Measurements from ENCODE around the gene TAF4B. TPM values are rescaled to one million over a fixed set of nuclear protein-coding genes. Genes with fewer than 3 reads are reported as not detected.
"Not testable (repeated sequence)": the region's sequence is repeated elsewhere in the genome, so short reads cannot be mapped to it uniquely, and the experiment has no call there.

Gene TAF4B
- 0.20 TPM for total RNA-seq

- DNase-seq (ENCODE audit: low spot score) (peak; percentile 78), ATAC-seq (peak; percentile 90)
These were observed at the start of gene TAF4B for GRCh38 chr18:26226229-26227050. Gene TAF4B (plus strand): TSS chr18:26226445. CDS start chr18:26226934, 489 bp downstream.

- ATAC-seq (no peak), DNase-seq (ENCODE audit: low spot score) (no peak)
These were observed 44.9 kb upstream of the TAF4B start for GRCh38 chr18:26181343-26181826.

- ATAC-seq (no peak), DNase-seq (ENCODE audit: low spot score) (no peak)
These were observed 42.7 kb upstream of the TAF4B start for GRCh38 chr18:26183395-26184112.

- no peak for DNase-seq (ENCODE audit: low spot score)
- no peak for ATAC-seq
These were observed 41.0 kb upstream of the TAF4B start for GRCh38 chr18:26185267-26185666.

- ATAC-seq (no peak), DNase-seq (ENCODE audit: low spot score) (no peak)
These were observed 35.7 kb upstream of the TAF4B start for GRCh38 chr18:26190506-26190905.

GRCh38 chr18:26192233-26192632 lies 34.0 kb upstream of the TAF4B start:
- ATAC-seq = no peak

GRCh38 chr18:26196605-26197004 lies 29.6 kb upstream of the TAF4B start:
- ATAC-seq = no peak

More at GRCh38 chr18:26192233-26192632, 34.0 kb upstream of the TAF4B start:
- DNase-seq (ENCODE audit: low spot score) = no peak

GRCh38 chr18:26202001-26202400 lies 24.2 kb upstream of the TAF4B start:
- DNase-seq (ENCODE audit: low spot score) = not testable (repeated sequence)

More at GRCh38 chr18:26196605-26197004, 29.6 kb upstream of the TAF4B start:
- DNase-seq (ENCODE audit: low spot score) = no peak

GRCh38 chr18:26205318-26205717 lies 20.9 kb upstream of the TAF4B start:
- ATAC-seq = no peak
- DNase-seq (ENCODE audit: low spot score) = no peak

More at GRCh38 chr18:26202001-26202400, 24.2 kb upstream of the TAF4B start:
- not testable (repeated sequence) for ATAC-seq

- DNase-seq (ENCODE audit: low spot score) (no peak), ATAC-seq (no peak)
These were observed 19.8 kb upstream of the TAF4B start for GRCh38 chr18:26206488-26206887.

- no peak for DNase-seq (ENCODE audit: low spot score)
- no peak for ATAC-seq
These were observed 18.3 kb upstream of the TAF4B start for GRCh38 chr18:26207937-26208336.

- DNase-seq (ENCODE audit: low spot score) (no peak), ATAC-seq (no peak)
These were observed 17.3 kb upstream of the TAF4B start for GRCh38 chr18:26208977-26209376.

- ATAC-seq (no peak), DNase-seq (ENCODE audit: low spot score) (no peak)
These were observed 16.1 kb upstream of the TAF4B start for GRCh38 chr18:26210147-26210546.

GRCh38 chr18:26215247-26215970 lies 10.8 kb upstream of the TAF4B start:
- DNase-seq (ENCODE audit: low spot score) = no peak
- no peak for ATAC-seq

GRCh38 chr18:26225022-26225693 lies 1.1 kb upstream of the TAF4B start:
- DNase-seq (ENCODE audit: low spot score) = no peak
- ATAC-seq = no peak

- DNase-seq (ENCODE audit: low spot score) = no peak
- no peak for ATAC-seq
These were observed 373 bp upstream of the TAF4B start for GRCh38 chr18:26225915-26226228.

- no peak for ATAC-seq
- no peak for DNase-seq (ENCODE audit: low spot score)
These were observed 916 bp downstream of the TAF4B start for GRCh38 chr18:26227051-26227670.

GRCh38 chr18:26228562-26229260 lies 2.5 kb downstream of the TAF4B start:
- ATAC-seq = no peak
- no peak for DNase-seq (ENCODE audit: low spot score)

- no peak for DNase-seq (ENCODE audit: low spot score)
- ATAC-seq = no peak
These were observed 4.3 kb downstream of the TAF4B start for GRCh38 chr18:26230497-26230896.

- no peak for ATAC-seq
These were observed 7.0 kb downstream of the TAF4B start for GRCh38 chr18:26233208-26233607.

More at GRCh38 chr18:26233208-26233607, 7.0 kb downstream of the TAF4B start:
- no peak for DNase-seq (ENCODE audit: low spot score)

All from left lobe of liver (tissue), 2 donors.